ENCODE measurements around the gene CLPSL2.

Gene CLPSL2

DNA sequence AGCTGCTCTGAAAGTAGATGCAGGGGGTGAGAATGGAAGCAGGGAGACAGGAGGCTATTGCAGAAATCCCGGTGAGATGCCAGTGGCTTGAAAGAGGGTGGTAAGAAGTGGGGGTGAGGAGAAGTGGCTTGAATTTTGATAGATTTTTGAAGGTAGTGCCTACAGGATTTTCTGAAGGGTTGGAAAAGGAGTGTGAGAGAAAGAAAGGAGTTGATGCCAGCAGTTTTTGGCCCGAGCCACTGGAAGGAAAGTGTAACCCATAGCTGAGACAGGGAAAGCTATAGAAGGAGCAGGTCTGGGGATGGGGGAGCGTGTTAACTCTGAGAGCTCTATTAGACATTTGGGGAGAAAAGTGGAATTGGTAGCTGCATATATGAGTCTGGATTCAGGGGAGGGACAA is 29.9 kb upstream of the CLPSL2 start:
- no peak for DNase-seq (ENCODE audit: low read depth)

DNA sequence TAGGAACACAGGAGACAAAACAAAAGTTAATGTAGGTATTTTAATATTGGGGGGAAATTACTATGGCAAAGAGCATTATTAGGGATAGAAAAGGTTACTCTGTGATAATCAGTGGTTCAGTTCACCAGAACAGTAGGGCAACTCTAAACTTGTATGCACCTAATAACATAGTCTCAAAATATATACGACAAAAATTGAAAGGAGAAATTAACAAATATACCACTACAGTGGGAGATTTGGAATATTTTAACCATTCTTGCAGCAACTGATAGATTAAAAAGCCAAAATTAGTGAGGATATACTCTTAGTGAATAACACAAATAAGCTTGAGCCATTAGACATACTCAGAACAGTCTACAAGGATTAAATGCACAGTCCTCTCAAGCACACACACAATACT is 28.5 kb upstream of the CLPSL2 start:
- no peak for DNase-seq (ENCODE audit: low read depth)

DNA sequence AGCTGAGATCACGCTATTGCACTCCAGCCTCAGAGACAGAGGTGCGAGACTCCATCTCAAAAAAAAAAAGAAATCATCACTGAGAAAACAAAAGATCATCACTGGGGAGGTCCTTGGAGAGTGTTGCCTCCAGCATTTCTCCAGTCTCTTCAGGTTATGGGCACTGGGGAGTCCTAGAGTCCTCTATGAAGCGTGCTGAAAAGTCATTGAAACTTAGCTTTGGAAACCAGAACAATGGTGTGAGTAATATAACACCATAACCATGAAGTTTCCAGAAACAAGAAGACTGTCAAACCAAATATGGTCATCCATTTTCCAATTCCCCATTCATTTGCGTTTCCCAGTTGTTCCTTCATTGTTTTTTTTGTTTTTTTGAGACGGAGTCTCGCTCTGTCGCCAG is 25.8 kb upstream of the CLPSL2 start:
- no peak for DNase-seq (ENCODE audit: low read depth)

DNA sequence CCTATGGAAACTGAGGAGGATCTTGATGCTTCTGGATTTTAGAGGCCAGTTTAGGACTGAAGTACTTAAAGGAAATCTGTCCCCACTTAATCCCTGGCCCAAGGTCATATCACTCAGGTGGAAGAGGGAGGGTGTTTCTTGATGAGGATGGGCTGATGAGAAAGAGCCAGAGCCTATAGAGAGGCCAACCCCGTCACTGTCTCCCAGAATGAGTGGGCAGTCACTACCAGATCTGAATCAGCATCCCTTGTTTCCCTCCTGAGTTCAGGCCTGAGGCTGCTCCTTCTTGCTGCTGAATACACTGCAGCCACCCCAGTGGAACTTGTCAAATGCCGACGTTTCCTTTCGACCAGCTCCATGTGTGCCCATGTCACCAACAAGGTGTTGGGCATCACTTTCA is 24.8 kb upstream of the CLPSL2 start:
- no peak for DNase-seq (ENCODE audit: low read depth)

DNA sequence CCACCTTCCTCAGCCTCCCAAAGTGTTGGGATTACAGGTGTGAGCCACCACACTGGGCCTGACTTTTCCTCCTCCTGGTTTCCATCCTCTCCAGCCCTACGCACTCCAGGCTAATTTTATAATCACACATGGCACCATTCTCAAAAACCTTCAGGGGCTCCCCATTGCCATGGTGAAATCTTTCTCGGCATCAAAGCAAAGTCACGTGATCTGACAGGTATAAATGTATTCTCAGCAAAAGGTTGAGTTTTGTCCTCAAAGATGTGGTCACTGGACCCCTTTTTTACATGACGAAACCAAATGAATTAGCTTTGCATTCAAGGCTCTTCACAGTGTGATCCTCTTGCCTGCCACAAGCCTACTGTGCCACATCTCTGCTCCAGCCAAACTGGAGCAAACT is 24.1 kb upstream of the CLPSL2 start:
- no peak for DNase-seq (ENCODE audit: low read depth)

DNA sequence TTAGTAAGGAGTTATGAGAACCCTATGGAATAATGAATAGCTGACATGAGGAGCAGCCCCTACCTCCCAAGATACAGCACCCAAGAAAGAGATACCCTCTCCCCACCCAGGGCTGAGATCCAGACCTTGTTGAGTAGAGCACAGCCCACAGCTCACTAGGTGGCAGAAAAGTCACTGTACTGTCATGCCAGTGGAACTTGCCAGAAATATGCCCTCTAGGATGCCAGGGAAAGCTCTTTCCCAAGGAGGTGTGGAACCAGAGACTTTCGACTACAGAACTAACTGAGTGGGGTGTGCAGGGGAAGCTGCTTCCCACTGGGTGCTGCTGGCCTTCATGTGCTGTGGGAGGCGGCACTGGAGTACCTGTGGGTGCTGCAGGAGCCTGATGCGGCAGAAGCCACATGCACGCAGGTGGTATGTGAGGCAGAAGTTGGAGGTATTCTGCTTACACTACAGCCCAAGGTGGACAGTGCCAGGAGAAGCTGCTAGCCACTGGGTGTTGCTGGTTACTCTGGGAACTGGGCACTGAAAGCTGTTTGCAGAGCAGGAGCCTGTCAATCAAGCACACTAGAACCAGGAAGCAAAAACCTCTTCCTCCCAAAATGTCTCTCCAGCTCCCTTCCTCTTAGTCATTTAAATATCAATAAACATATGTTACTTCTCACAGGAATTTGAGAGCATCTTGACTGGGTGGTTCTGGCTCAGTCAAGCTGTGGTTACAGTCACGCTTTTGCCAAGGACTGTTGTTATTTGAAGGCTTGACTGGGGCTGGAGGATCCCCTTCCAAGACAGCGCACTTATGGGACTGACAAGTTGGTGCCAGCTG is 21.7 kb upstream of the CLPSL2 start:
- DNase-seq (ENCODE audit: low read depth): no peak

DNA sequence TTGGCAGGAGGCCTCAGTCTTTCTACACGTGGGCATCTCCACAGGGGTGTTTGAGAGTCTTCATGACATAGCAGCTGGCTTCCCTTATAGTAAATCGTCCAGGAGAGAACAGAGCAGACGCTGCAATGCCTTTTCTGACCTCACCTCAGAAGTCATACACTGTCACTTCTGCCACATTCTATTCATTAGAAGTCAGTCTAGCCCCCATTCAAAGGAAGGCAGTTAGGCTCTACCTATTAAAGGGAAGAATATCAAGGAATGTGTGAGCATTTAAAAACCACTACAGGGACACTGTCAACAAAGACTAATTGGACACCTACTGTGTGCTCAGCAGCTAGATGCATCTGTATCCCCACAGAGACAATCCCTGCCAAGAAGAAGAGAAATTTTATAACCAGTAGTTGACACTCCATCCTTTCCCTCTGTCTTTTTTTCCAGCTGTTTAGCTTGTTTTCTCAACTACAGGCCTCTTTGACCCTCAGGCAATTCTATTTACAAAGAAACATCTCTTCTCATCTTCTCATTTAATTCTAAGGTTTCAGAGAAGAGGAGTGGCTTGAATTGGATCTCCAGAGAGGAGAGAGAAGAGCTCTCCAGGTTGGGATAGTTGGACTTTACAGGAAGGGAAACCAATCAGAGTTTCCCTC is 21.0 kb upstream of the CLPSL2 start:
- DNase-seq (ENCODE audit: low read depth): no peak

DNA sequence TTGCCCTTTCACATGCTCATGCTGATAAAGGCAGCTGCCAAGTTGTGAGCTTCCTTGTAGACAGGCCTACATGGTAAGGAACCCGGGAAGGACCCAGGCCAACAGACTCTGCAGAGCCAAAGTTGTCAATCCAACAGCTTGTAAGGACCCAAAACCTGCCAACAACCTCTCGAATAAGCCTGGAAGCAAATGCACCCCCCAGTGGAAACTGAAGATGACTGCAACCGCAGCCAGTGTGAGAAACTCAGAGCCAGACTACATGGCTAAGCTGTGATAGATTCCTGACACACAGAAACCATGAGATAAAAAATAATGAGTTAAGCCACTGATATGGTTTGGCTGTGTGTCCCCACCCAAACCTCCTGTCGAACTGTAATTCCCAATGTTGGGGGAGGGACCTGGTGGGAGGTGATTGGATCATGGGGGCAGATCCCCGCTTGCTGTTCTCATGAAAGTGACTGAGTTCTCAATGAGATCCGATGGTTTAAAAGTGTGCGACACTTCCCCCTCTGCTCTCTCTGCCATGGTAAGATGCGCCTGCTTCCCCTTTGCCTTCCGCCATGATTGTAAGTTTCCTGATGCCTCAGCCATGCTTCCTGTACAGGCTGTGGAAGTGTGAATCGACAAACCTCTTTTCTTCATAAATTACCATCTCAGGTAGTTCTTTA is 18.8 kb upstream of the CLPSL2 start:
- no peak for DNase-seq (ENCODE audit: low read depth)

DNA sequence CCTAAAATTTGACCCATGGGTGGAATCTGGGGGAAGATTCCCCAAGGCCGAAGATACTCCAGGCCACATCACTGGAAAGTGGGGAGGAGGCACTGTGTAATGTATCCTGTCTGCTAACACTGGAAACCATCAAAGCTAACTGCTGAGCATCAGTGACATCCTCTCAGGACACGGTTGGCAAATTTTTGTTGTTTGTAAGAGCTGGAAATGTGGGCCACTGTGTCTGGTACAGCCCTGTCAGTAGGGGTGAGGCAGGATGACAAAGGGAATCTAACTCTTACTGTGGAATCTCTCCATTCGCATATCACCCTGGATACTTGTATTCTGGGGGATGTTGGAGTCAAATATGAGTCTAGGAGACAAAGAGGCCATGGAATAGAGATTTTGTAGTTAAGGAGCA is 17.0 kb upstream of the CLPSL2 start:
- no peak for DNase-seq (ENCODE audit: low read depth)

DNA sequence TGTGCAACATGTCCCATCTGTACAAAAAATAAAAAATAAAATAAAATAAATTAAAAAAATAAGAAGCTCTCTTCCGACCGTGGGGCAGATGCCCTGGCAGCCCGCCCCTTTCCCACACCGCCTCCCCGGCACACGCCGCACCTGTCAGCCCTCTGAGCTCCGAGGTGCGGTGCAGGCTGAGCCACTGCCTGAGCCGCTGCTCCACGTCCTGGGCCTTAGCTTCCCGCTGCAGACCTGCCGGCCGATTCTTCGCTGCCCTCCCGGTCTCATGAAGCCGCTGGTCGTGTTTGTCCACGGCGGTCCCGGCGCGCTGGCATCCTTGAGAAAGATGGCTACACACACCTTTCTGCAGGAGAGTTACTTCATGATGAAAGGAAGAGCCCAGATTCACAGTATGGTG is 10.7 kb upstream of the CLPSL2 start:
- no peak for DNase-seq (ENCODE audit: low read depth)

DNA sequence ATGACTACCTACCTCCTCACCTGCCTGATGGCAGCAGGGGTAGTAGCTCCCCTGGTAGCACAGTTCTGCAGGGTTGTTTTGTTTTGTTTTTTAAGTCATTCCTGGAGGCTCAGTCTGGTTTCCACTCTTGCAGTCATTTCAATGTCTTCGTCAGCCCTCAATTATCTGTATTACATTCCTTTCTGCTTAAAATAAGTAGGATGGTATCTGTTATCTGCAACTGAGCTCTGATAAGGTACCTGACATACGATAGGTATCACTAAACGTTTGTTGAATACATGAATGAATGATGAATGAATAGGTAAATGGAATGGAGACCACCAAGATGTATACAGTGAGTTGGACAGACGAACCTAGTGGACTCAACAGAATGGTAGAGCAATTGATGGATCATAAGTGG is 7.2 kb upstream of the CLPSL2 start:
- DNase-seq (ENCODE audit: low read depth): no peak

DNA sequence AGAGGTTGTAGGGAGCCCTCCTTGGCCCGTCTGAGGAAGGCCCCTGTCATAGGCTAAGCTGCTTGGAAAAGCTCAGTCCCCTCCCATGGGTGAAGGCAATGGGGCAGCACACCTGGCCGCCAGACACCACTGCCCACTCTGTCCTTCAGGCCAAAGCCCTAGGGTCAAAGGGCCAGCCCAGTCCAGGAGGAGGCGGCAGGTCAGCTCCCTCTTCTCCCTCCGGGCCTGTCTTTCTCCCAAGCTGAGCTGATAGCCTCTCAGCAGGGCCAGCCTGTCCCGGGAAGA is 5.1 kb upstream of the CLPSL2 start:
- DNase-seq (ENCODE audit: low read depth): no peak

DNA sequence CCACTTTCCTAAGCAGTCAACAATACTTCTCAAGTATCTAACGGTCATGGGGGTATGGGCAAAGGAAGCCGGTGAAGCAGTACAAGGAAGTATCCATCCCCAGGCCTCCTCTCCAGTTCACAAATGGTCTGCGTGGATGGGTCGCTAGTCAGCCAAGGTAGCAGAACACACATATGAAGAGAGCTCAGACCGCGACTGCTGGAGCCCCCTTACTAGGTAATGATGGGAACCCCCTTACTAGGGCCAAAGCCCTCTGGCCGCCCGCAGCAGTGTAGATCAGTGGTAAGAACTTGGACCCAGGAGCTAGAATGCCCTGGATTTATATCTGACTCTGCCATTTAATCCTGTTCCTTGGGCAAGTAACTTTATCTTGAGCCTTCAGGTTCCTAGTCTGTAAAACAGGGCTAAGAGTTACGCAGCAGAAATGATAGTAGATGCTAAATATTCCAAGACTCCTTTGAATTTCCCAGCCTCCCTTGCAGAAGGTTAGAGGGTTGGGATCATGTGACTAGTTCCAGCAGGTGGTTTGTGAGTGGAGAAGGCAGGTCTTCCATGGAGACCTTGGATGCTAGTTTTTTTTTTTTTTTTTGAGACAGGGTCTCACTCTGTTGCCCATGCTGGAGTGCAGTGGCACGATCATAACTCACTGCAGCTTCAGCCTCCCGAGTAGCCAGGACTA is 2.1 kb upstream of the CLPSL2 start:
- DNase-seq (ENCODE audit: low read depth): no peak

DNA sequence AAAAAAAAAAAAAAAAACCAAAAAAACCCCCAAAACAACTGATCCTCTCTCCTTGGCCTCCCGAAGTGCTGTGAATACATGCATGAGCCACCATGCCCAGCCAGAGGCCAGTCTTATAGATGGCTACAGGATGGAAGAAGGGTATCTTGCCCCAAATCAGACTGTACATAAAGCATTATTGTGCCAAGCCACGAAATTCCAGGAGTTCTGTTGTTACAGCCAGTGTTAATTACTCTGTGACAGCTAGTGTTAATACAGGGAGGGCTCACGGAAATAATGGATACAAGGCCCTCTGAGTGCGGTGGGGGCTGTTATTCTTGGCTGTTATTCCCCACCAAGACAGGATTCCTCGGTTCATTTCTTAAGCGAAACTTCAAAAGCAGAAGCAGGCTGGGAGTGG is 1.4 kb upstream of the CLPSL2 start:
- DNase-seq (ENCODE audit: low read depth): no peak

DNA sequence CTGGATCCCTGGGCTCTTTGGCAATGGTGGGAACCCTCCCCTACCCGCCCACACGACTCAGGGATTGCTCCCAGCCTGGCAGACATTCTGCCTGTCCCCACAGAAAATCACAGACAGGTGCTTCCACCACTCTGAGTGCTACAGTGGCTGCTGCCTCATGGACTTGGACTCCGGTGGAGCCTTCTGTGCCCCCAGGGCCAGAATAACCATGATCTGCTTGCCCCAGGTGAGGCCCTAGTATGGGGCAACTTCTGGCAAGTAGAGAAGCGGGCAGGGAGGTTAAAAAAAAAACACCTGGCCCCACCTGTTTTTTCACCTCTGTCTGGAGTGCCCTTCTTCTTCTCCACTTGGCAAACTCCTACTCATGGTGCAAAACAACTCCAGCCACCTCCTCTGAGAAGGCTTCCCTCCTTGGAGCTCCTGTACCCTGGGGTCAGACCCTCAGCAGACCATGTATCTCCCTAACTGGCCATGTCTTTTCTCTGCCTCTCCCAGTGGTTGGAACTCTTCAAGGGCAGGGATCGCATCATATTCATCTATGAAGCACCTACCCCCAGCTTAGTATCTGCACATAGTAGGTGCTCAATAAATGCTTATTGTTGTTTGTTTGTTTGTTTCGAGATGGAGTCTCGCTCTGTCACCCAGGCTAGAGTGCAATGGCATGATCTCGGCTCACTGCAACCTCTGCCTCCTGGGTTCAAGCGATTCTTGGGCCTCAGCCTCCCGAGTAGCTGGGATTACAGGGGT is 1.1 kb downstream of the CLPSL2 start:
- no peak for DNase-seq (ENCODE audit: low read depth)

DNA sequence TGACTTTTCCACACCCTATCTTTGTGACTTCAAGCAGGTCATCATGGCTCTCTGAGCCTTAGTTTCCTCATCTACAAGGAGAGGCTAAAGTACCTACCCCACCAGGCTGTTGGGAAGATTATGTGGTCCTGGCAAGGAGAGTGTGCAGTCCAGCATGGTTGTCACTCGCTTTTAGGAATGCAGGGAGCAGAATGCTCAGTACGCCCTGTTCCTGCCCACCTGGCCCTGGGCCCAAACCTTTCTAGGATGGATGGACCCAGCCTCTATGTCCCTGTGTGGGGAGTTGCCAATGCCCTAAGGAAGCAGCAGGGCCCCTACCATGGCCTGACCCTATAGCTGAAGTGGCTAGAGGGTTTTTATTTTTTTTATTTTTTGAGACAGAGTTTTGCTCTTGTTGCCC is 2.0 kb downstream of the CLPSL2 start:
- no peak for DNase-seq (ENCODE audit: low read depth)

DNA sequence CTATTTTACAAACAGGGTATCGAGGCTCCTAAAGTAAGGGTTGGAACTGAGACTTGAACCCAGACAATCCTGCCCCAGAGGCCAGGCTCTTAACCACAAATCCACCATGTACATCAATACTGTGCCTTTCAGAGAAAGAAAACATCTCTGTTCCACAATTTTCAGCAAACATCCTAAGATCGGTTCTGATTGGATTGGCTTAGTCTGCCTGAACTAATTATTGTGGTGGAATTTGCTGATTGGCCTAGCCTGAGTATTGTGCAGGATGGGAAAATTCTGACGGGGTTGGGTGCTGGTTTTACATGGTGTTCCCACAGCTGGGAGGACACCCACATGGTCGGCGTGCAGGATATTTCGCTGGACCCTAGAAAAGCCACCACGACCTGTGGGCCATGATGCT is 4.3 kb downstream of the CLPSL2 start, which contains the start of gene CLPSL1:
TSS of gene CLPSL1 (plus strand) at position 301 of the 400 bp plus-strand sequence. CDS start at position 393, 92 bp downstream.
- DNase-seq (ENCODE audit: low read depth): no peak

DNA sequence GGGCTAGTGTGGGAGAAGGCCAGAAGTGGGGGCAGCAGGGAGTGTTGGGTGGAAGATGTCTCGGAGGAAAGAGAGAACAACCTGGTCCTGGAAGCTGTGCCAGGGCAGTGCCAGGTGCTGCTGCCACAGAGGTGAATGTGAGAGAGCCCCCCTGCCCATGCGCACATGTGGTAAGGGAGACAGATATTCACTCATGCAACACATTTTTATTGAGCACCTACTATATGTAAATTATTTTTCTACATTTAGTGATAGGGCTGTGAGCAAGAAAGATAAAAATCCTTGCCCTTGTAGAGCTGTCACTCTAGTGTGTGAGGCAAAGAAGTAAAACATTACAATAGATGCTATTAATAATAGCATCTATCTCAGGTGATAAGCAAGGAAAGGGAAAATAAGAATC is 4.9 kb downstream of the CLPSL2 start:
- DNase-seq (ENCODE audit: low read depth): no peak

DNA sequence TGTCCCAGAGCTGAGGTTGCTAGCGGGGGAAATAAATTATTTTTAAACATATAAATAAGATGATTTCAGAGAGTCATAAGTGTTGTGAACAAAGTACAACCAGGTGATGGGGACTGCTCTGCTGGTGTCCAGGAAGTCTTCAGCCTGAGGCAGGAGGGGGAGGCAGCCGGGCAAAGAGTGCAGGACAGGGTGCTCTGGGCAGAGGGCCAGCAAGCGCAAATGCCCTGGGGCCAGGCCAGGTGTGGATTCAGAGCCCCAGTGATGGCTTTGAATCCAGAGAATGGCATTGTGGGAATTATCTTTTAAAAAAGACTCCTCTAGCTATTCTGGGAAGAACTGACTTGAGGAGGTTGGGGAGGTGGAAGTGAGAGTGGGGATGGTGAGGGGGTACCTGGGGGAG is 6.0 kb downstream of the CLPSL2 start:
- no peak for DNase-seq (ENCODE audit: low read depth)

DNA sequence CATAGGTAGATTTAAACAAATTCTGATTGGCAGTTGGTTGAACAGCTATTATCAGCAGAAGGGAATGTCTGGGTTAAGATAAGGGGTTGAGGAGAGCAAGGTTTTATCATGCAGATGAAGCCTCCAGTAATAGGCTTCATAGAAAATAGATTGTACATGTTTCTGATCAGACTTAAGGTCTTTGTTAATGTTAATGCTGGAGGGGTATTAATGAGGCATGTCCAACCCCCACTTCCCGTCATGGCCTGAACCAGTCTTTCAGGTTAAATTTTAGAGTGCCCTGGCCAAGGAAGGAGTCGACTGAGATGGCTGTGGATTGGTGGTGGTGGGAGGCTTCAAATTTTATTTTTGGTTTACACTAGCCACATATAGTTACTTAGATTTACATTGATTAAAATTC is 7.8 kb downstream of the CLPSL2 start:
- no peak for DNase-seq (ENCODE audit: low read depth)

DNA sequence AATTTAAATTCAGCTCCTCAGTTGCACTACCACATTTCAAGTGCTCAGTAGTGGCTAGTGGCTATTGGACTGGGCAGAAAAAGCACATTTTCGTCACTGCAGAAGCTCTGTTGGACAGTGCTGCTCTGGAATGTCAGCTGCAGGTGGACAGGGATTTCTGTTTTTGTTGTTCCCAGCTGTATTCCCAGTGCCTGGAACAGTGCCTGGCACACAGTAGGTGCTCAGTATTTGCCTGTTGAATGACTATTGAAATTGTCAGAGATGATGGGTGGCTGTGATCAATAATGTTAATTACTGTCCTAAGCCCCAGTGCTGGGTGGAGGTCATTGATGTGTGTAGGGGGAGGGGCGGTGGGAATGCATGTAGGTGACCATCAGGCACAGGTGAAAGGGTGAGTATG is 9.9 kb downstream of the CLPSL2 start:
- DNase-seq (ENCODE audit: low read depth): no peak

DNA sequence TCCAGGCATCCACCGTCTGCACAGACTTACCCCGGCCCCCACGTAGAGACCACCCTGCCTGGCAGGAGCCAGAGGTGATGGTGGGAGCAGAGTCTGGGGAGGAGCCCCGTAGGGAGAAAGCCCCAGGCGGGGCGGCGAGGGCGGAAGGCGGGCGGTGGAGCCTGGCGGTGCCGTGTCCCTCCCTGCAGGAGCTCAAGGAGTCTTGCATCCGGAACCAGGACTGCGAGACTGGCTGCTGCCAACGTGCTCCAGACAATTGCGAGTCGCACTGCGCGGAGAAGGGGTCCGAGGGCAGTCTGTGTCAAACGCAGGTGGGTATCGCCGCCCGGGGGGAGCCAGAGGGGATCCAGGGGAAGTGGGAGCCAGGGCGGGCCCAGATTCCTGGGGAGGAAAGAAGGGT is 10.4 kb downstream of the CLPSL2 start:
- DNase-seq (ENCODE audit: low read depth): no peak
